Neutrophil (primary cell): ENCODE results near the gene GBX2.

Experiments
- H3K27ac ChIP-seq: fragments of 200-600 bp; sonication (generic); 2 replicates; pipeline ENCODE4 v1.5.1; 2016; ENCODE audit warnings: mild to moderate bottlenecking, moderate library complexity
- H3K27me3 ChIP-seq: fragments of 200-600 bp; sonication (generic); 2 replicates; pipeline ENCODE4 v1.6.0; 2016; ENCODE audit warnings: mild to moderate bottlenecking
- H3K36me3 ChIP-seq: fragments of 200-600 bp; sonication (generic); 2 replicates; pipeline ENCODE4 v1.5.1; 2017
- H3K4me1 ChIP-seq, 2 experiments: fragments of 200-600 bp in 1 of 2; sonication (generic) in 1 of 2; 1 replicate in 1 of 2; 2 replicates in 1 of 2; pipeline versions ENCODE4 v1.5.1 to v1.6.1; 2013 to 2016; ENCODE audit warnings: low read depth in 1 of 2, low read length in 1 of 2, mild to moderate bottlenecking in 1 of 2, moderate library complexity in 1 of 2; ENCODE audit not compliant: control insufficient read depth in 1 of 2, insufficient read depth in 1 of 2
- H3K4me3 ChIP-seq, 2 experiments: fragments of 200-600 bp in 1 of 2; sonication (generic) in 1 of 2; 1 replicate in 1 of 2; 2 replicates in 1 of 2; pipeline ENCODE4 v1.5.1; 2013 to 2016; ENCODE audit warnings: low read depth in 1 of 2, low read length in 1 of 2, mild to moderate bottlenecking in 1 of 2, moderate library complexity in 1 of 2
- H3K9me3 ChIP-seq: fragments of 200-600 bp; sonication (generic); 2 replicates; pipeline ENCODE4 v1.5.1; 2016
- TF ChIP-seq, protein P1 (sequence below): fragments of 200-600 bp; sonication (generic); IDR thresholded peaks from 2 replicates; pipeline ENCODE4 v1.5.1; 2016; ENCODE audit warnings: antibody characterized with exemption

Gene GBX2

DNA sequence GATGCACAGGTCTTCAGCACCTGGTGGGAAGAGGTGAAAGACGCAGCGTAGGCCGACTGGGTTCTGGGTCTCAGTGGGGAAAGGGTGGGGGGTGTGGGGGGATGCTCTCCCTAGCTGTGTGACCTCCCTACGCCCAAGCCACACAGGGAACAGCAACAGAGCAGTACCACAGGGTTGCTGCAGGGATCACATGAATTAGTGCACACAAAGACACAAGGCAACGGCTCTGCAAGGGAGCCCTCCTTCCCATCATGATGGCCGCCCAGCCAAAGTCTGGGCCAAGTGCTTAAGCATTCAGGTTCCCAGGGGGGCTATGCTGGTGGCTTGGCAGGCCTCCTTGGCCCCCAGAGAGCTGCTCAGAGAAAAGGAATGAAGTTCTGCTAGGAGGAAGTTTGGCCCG is 28.2 kb upstream of the GBX2 start:
- Histone ChIP-seq H3K4me1 (no peaks in the 10 kb centered on the region), H3K36me3 (no peaks in the 10 kb centered on the region), H3K4me3 (no peak overlapping the region), H3K27me3 (peaks cover 11% of the 10 kb centered on the region), H3K9me3 (no peaks in the 10 kb centered on the region), H3K27ac (no peak overlapping the region)
- TF ChIP-seq, protein P1, sequence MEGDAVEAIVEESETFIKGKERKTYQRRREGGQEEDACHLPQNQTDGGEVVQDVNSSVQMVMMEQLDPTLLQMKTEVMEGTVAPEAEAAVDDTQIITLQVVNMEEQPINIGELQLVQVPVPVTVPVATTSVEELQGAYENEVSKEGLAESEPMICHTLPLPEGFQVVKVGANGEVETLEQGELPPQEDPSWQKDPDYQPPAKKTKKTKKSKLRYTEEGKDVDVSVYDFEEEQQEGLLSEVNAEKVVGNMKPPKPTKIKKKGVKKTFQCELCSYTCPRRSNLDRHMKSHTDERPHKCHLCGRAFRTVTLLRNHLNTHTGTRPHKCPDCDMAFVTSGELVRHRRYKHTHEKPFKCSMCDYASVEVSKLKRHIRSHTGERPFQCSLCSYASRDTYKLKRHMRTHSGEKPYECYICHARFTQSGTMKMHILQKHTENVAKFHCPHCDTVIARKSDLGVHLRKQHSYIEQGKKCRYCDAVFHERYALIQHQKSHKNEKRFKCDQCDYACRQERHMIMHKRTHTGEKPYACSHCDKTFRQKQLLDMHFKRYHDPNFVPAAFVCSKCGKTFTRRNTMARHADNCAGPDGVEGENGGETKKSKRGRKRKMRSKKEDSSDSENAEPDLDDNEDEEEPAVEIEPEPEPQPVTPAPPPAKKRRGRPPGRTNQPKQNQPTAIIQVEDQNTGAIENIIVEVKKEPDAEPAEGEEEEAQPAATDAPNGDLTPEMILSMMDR = no peak

DNA sequence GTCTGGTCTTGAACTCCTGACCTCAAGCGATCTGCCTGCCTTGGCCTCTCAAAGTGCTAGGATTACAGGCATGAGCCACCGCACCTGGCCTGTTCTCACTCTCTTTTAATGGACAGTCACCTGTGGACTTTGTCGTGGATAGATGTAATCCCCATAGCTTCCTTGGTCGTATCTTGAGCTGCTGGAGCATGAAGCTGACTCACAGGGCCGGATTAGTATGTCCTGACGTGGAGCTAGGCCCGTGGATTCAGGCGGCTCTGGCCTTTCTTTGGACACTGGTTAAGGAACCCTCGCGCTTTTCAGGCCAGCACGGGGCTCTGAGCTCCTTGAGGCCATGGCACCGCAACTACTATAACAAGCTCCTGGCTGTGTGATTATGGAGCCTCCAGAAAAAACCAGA is 27.5 kb upstream of the GBX2 start:
- Histone ChIP-seq H3K27me3 (peaks cover 7% of the 10 kb centered on the region), H3K4me1 (no peaks in the 10 kb centered on the region), H3K4me3 (no peak overlapping the region), H3K9me3 (no peaks in the 10 kb centered on the region), H3K27ac (no peak overlapping the region), H3K36me3 (no peaks in the 10 kb centered on the region)
- TF ChIP-seq, protein P1 = no peak

DNA sequence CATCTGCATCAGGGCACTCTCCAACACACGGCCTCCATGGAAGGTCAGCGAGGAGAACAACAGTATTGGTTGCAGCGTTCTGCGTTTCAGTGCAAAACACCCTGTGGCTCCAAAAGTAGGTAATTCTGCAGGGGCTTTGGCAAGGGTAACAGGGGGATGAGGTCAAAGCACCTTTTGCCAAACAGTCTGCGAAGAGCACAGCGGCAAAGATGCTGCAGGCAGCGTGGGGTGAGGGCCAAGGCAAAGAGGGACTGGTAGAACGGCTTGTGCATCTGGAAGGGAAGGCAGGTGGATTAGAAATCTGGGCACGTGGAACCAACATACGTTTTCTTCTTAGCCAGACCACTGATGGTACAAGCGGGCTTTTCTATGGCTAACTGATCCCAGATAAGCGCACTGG is 26.6 kb upstream of the GBX2 start:
- Histone ChIP-seq H3K36me3 (no peaks in the 10 kb centered on the region), H3K27me3 (peaks cover 3% of the 10 kb centered on the region), H3K27ac (no peak overlapping the region), H3K4me1 (no peaks in the 10 kb centered on the region), H3K4me3 (no peak overlapping the region), H3K9me3 (no peaks in the 10 kb centered on the region)
- TF ChIP-seq, protein P1 = no peak

DNA sequence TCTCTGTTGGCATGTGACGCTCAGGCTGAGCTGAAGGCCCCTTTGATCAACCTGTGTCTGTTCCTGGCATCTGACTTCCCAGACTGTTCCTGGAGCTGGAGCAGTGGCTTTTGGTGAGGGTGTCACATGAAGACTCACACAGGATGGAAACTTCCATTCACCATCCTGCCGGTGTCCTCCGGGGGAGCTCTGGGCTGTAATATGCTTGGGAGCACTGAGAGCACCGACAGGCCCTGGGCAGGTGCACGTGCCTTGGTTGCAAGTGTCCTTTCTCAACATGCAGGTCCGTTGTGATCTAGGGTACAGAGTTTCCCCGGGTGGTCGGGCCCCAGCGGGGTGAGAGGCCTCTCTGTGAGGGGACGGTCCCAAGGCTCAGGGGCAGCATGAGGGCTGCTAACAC is 24.8 kb upstream of the GBX2 start:
- Histone ChIP-seq H3K4me1 (no peaks in the 10 kb centered on the region), H3K9me3 (no peaks in the 10 kb centered on the region), H3K4me3 (no peak overlapping the region), H3K27ac (no peak overlapping the region), H3K36me3 (no peaks in the 10 kb centered on the region), H3K27me3 (peaks cover 3% of the 10 kb centered on the region)
- TF ChIP-seq, protein P1 = no peak

DNA sequence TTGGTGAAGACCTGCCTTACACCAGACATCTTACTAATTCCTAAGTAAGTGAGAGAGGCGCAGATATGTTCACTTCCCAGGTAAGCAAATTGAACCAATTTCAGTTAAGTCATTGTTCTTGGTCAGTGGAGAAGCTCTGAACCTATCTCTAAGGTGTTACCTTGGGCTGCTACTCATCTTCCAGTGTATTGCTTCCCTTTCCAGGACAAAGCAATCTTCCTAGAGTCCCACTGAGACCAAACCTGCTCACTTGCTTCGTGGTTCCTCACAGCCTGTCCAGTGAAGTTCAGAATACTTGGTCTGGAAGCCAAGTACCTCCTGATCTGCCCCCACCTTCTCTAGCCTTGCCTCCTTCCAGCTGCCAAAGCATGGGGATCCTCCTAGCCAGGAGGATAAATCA is 22.5 kb upstream of the GBX2 start:
- Histone ChIP-seq H3K36me3 (no peaks in the 10 kb centered on the region), H3K27ac (no peak overlapping the region), H3K9me3 (no peaks in the 10 kb centered on the region), H3K4me3 (no peak overlapping the region), H3K4me1 (no peaks in the 10 kb centered on the region), H3K27me3 (peaks cover 3% of the 10 kb centered on the region)
- TF ChIP-seq, protein P1 = no peak

DNA sequence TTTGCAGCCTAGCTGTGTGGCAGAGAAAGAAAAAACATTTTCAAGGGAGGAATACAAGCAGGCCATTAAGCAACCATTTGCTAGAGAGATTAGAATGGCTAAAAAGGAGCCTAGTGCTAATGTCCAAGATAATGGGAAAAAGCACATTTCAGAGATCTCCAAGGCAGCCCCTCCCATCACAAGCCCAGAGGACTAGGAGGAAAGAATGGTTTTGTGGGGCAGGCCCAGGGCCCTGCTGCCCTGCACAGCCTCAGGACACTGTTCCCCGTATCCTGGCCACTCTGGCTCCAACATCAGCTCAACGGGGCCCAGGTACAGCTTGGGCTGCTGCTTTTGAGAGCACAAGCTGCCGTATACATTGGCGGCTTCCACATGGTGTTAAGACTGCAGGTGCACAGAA is 16.5 kb upstream of the GBX2 start:
- Histone ChIP-seq H3K27me3 (peaks cover 50% of the 10 kb centered on the region), H3K36me3 (no peaks in the 10 kb centered on the region), H3K9me3 (no peaks in the 10 kb centered on the region), H3K4me3 (no peak overlapping the region), H3K4me1 (no peaks in the 10 kb centered on the region), H3K27ac (no peak overlapping the region)
- TF ChIP-seq, protein P1 = no peak
